Nephron progenitor cell (in vitro differentiated cells): ENCODE measurements around the gene CA7.

Experiments
- DNase-seq: peaks from one replicate; pipeline ENCODE4 v3.0.0; 2021
- H3K27ac Mint-ChIP-seq: 2 replicates; pipeline ENCODE4 v1.8.0; 2021; ENCODE audit warnings: mild to moderate bottlenecking, moderate library complexity, mixed read lengths
- H3K27me3 Mint-ChIP-seq: 2 replicates; pipeline ENCODE4 v1.8.0; 2021; ENCODE audit warnings: mild to moderate bottlenecking, low read depth, mixed read lengths; ENCODE audit not compliant: poor library complexity
- H3K36me3 Mint-ChIP-seq: 2 replicates; pipeline ENCODE4 v1.8.0; 2021; ENCODE audit warnings: low read depth, mixed read lengths
- H3K4me1 Mint-ChIP-seq: 2 replicates; pipeline ENCODE4 v1.8.0; 2021; ENCODE audit warnings: mixed read lengths
- H3K4me3 Mint-ChIP-seq: 2 replicates; pipeline ENCODE4 v1.8.0; 2021; ENCODE audit warnings: mild to moderate bottlenecking, moderate library complexity, mixed read lengths
- H3K9me3 Mint-ChIP-seq: 2 replicates; pipeline ENCODE4 v1.8.0; 2021; ENCODE audit warnings: mild to moderate bottlenecking, moderate library complexity, mixed read lengths
- CTCF ChIP-seq: fragments of 200-600 bp; sonication (generic); IDR thresholded peaks from 2 replicates; pipeline ENCODE4 v1.5.0; 2021; ENCODE audit warnings: antibody characterized with exemption

Gene CA7

GRCh38 chr16:66871840-66872239 is 27.6 kb downstream of the CA7 start:
- Mint-ChIP-seq H3K27me3 (peaks cover 27% of the 10 kb centered on the region), H3K9me3 (no peaks in the 10 kb centered on the region), H3K36me3 (no peaks in the 10 kb centered on the region), H3K4me1 (peaks cover 40% of the 10 kb centered on the region), H3K27ac (no peak overlapping the region), H3K4me3 (no peak overlapping the region)
- DNase-seq = no peak
- no peak for TF ChIP-seq CTCF

GRCh38 chr16:66872559-66872942 is 28.3 kb downstream of the CA7 start:
- no peak for DNase-seq
- Mint-ChIP-seq H3K4me1 (peaks cover 39% of the 10 kb centered on the region), H3K4me3 (peak overlapping the region; percentile 79), H3K27ac (no peak overlapping the region), H3K9me3 (no peaks in the 10 kb centered on the region), H3K27me3 (peaks cover 27% of the 10 kb centered on the region), H3K36me3 (no peaks in the 10 kb centered on the region)
- TF ChIP-seq CTCF = no peak

GRCh38 chr16:66872943-66873684 is 28.9 kb downstream of the CA7 start:
- H3K27ac Mint-ChIP-seq = no peak overlapping the region
- peak; percentile 94 for DNase-seq
- H3K4me3 Mint-ChIP-seq = peak overlapping the region; percentile 79
- no peaks in the 10 kb centered on the region for H3K9me3 Mint-ChIP-seq
- no peaks in the 10 kb centered on the region for H3K36me3 Mint-ChIP-seq
- peaks cover 23% of the 10 kb centered on the region for H3K27me3 Mint-ChIP-seq
- peak; percentile 93 for TF ChIP-seq CTCF
- peaks cover 37% of the 10 kb centered on the region for H3K4me1 Mint-ChIP-seq

GRCh38 chr16:66873685-66874055 is 29.5 kb downstream of the CA7 start:
- DNase-seq = no peak
- TF ChIP-seq CTCF = no peak
- no peaks in the 10 kb centered on the region for H3K9me3 Mint-ChIP-seq
- no peak overlapping the region for H3K4me3 Mint-ChIP-seq
- no peak overlapping the region for H3K27ac Mint-ChIP-seq
- H3K4me1 Mint-ChIP-seq = peaks cover 43% of the 10 kb centered on the region
- H3K36me3 Mint-ChIP-seq = no peaks in the 10 kb centered on the region
- H3K27me3 Mint-ChIP-seq = peaks cover 20% of the 10 kb centered on the region

GRCh38 chr16:66874079-66874775 is 30.0 kb downstream of the CA7 start:
- Mint-ChIP-seq H3K9me3 (no peaks in the 10 kb centered on the region), H3K4me1 (peaks cover 44% of the 10 kb centered on the region), H3K27ac (peak overlapping the region; percentile 42), H3K36me3 (no peaks in the 10 kb centered on the region), H3K4me3 (no peak overlapping the region), H3K27me3 (peaks cover 20% of the 10 kb centered on the region)
- no peak for TF ChIP-seq CTCF
- DNase-seq = no peak

- Mint-ChIP-seq H3K27ac (no peak overlapping the region), H3K36me3 (no peaks in the 10 kb centered on the region), H3K4me3 (no peak overlapping the region), H3K9me3 (no peaks in the 10 kb centered on the region), H3K4me1 (peaks cover 47% of the 10 kb centered on the region), H3K27me3 (peaks cover 5% of the 10 kb centered on the region)
- no peak for DNase-seq
- no peak for TF ChIP-seq CTCF
These were observed 33.9 kb downstream of the CA7 start for GRCh38 chr16:66878067-66878466.
